Parietal lobe (tissue), 2 donors: ENCODE measurements around the gene IL20RA. TPM values are rescaled to one million over a fixed set of nuclear protein-coding genes. Genes with fewer than 3 reads are reported as not detected.

Experiments used
- small RNA-seq: library from RNA; depleted of rRNA; stranded (forward); fragments of <200 nt; gene quantifications from one replicate; pipeline ENCODE3, GENCODE V24; 2014; ENCODE audit warnings: low replicate concordance
- total RNA-seq: library from RNA; depleted of rRNA; stranded (reverse); fragments of >200 nt; gene quantifications from one replicate; pipeline ENCODE4 v1.2.3, GENCODE V29; 2014

IL20RA gene, protein sequence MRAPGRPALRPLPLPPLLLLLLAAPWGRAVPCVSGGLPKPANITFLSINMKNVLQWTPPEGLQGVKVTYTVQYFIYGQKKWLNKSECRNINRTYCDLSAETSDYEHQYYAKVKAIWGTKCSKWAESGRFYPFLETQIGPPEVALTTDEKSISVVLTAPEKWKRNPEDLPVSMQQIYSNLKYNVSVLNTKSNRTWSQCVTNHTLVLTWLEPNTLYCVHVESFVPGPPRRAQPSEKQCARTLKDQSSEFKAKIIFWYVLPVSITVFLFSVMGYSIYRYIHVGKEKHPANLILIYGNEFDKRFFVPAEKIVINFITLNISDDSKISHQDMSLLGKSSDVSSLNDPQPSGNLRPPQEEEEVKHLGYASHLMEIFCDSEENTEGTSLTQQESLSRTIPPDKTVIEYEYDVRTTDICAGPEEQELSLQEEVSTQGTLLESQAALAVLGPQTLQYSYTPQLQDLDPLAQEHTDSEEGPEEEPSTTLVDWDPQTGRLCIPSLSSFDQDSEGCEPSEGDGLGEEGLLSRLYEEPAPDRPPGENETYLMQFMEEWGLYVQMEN
- total RNA-seq: not detected

GRCh38 chr6:137044366-137045221 lies at the start of gene IL20RA:
Gene IL20RA, minus strand, starts transcription at chr6:137044965. Its CDS starts 237 bp downstream, at chr6:137044728.

Small RNA genes within 50 kb of the gene (small RNA-seq; reads per million reads assigned to genes)
- not detected for gene RPL35AP3

Other genes starting within 250 kb of the IL20RA start
- gene PEX7, start 222.4 kb downstream of the IL20RA start, total RNA-seq: 5.6 TPM
- gene SLC35D3, start 122.7 kb downstream of the IL20RA start, total RNA-seq: not detected
- not detected for gene IL22RA2, start 128.7 kb upstream of the IL20RA start, total RNA-seq
- gene IFNGR1, start 174.4 kb upstream of the IL20RA start, total RNA-seq: 47.0 TPM